Thymus (tissue), 11 donors: ENCODE measurements around the gene BUB3. TPM values are rescaled to one million over a fixed set of nuclear protein-coding genes. Genes with fewer than 3 reads are reported as not detected.

Experiments
- DNase-seq, 9 donors: peaks; one replicate each; pipeline ENCODE4 v3.0.0-alpha.2; 2013; ENCODE audit warnings: low spot score in 9 of 9, low read depth in 6 of 9, missing footprints in 1 of 9
- H3K27ac ChIP-seq, 2 donors: one replicate each; pipeline ENCODE4 v1.5.1; 2013; ENCODE audit warnings: control low read depth in 1 of 2, low read depth in 1 of 2, low read length in 1 of 2, mild to moderate bottlenecking in 1 of 2, moderate library complexity in 1 of 2
- H3K27me3 ChIP-seq, 2 donors: one replicate each; pipeline ENCODE4 v1.5.1; 2013; ENCODE audit warnings: low read length in 1 of 2; ENCODE audit not compliant: control insufficient read depth in 2 of 2, insufficient read depth in 1 of 2
- H3K36me3 ChIP-seq, 2 donors: one replicate each; pipeline ENCODE4 v1.5.1; 2013; ENCODE audit warnings: low read length in 1 of 2, mild to moderate bottlenecking in 1 of 2, moderate library complexity in 1 of 2; ENCODE audit not compliant: control insufficient read depth in 2 of 2, insufficient read depth in 2 of 2
- H3K4me1 ChIP-seq, 2 donors: one replicate each; pipeline ENCODE4 v1.5.1; 2013; ENCODE audit warnings: low read length in 2 of 2; ENCODE audit not compliant: control insufficient read depth in 2 of 2, insufficient read depth in 2 of 2
- H3K4me3 ChIP-seq, 2 donors: one replicate each; pipeline ENCODE4 v1.5.1; 2013; ENCODE audit warnings: low read length in 2 of 2, control low read depth in 1 of 2, mild to moderate bottlenecking in 1 of 2
- H3K9me3 ChIP-seq, 2 donors: one replicate each; pipeline ENCODE4 v1.5.1; 2013; ENCODE audit warnings: low read length in 1 of 2, mild to moderate bottlenecking in 1 of 2; ENCODE audit not compliant: control insufficient read depth in 2 of 2, insufficient read depth in 1 of 2
- WGBS: extraction: QIAGEN DNeasy Blood & Tissue Kit; methylation state at CpG from one replicate; pipeline ENCODE4 v1.1.7; 2013; 5-methylcytosine and 5-hydroxymethylcytosine counted together
- polyA plus RNA-seq: library from polyadenylated mRNA; stranded (reverse); fragments of 200-250 nt; gene quantifications from one replicate; pipeline ENCODE4 v1.2.3, GENCODE V29; 2013
- total RNA-seq: library from RNA; stranded (reverse); fragments of 120-200 nt; gene quantifications from one replicate; pipeline ENCODE4 v1.2.4, GENCODE V29; 2013
- donor health status: healthy.

Gene BUB3
- total and polyA plus RNA-seq, 2 donors: 76.6 to 163 TPM

DNA sequence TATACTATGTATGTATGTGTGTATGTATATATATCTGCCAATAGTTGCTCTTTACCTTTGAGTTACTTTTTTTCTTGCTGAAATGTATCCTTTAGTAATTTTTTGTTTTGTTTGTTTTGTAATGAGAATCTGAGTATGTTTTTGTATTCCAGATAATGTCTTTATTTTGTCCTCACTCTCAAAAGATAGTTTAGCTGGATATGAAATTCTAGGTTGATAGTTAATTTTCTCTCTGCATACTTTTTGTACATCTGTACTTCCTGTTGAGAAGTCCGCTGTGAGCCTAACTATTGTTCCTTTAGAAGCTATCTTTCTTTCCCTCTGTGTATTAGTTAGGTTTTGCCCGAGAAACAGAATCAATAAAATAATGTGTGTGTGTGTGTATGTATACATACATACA, 29.5 kb downstream of the BUB3 start:
- Histone ChIP-seq H3K36me3 (peaks cover 0 to 7% of the 10 kb centered on the region in 2 donors), H3K27me3 (no peaks in the 10 kb centered on the region), H3K27ac (no peak overlapping the region), H3K9me3 (peaks cover 3 to 11% of the 10 kb centered on the region in 2 donors), H3K4me1 (no peaks in the 10 kb centered on the region), H3K4me3 (no peak overlapping the region)
- no peak for DNase-seq
- WGBS: 98% methylated on average over 2 of the region's 2 CpGs

DNA sequence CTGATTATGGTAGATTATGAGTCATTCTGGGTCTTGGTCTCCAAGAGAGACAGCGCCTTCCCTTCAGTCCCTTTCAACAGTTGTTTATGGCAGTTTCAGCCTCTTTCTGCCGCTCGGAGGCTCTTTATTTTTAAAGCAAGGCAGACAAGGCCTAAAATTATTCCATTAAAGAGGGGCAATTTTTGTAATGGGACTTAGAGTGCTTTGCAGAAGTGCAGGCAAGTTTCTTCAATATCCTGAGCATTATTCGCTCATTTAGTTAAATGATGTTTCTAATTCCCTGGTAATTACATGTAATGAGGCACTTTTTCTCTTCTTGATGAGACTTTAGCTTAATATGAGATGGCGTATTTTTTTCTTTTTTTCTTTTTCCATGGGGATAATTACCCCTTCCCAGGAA, 33.6 kb downstream of the BUB3 start:
- H3K4me1 ChIP-seq: no peaks in the 10 kb centered on the region
- no peak overlapping the region for H3K4me3 ChIP-seq
- peaks cover 0 to 18% of the 10 kb centered on the region in 2 donors for H3K36me3 ChIP-seq
- H3K27me3 ChIP-seq: no peaks in the 10 kb centered on the region
- peaks cover 3 to 10% of the 10 kb centered on the region in 2 donors for H3K9me3 ChIP-seq
- DNase-seq: no peak
- 98% methylated on average over 5 of the region's 5 CpGs for WGBS
- H3K27ac ChIP-seq: no peak overlapping the region

DNA sequence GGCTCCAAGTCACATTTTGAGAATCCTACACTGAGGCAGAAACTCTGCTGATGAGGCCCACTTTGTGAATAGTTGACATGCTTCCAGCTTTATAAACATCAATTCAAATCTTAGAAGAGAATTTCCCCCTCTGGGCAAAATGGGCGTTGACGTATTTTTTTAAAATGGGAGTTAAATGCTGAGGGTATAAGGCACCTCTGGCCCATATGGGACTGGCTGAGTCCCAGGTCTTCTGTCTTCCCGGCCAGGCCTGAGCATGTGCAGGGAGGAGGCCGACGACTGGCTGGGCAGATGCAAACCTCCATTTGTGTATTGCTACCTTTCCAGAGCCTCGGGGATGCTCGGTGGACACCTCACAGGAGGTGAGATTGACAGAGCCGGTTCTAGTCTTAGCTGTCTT, 37.7 kb downstream of the BUB3 start:
- H3K36me3 ChIP-seq: peaks cover 0 to 12% of the 10 kb centered on the region in 2 donors
- no peaks in the 10 kb centered on the region for H3K4me1 ChIP-seq
- no peak overlapping the region for H3K4me3 ChIP-seq
- H3K9me3 ChIP-seq: no peaks in the 10 kb centered on the region
- H3K27ac ChIP-seq: no peak overlapping the region
- WGBS: 97% methylated on average over 8 of the region's 8 CpGs
- H3K27me3 ChIP-seq: no peaks in the 10 kb centered on the region
- DNase-seq: no peak

DNA sequence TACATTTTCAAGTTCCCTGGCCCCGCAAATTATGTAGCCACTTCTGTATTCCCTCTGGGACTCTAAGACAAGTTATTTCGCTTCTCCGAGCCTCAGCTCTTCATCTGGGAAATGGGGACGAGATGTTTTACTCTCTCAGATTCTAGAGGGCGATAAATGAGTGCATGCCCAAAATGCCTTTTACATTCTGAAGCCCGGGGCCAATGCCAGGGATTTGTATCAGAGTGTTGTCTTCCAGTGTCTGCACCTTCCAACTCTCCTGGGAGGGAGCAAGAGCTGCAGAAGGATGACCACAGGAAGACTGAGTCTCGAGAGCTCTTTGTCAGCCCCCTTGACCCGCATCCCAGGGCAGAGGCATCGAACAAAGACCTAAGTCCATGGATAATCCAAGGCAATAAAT, 39.9 kb downstream of the BUB3 start:
- peaks cover 0 to 12% of the 10 kb centered on the region in 2 donors for H3K36me3 ChIP-seq
- no peaks in the 10 kb centered on the region for H3K27me3 ChIP-seq
- no peak overlapping the region for H3K4me3 ChIP-seq
- no peaks in the 10 kb centered on the region for H3K9me3 ChIP-seq
- DNase-seq: no peak
- 99% methylated on average over 9 of the region's 9 CpGs for WGBS
- H3K4me1 ChIP-seq: no peaks in the 10 kb centered on the region
- no peak overlapping the region for H3K27ac ChIP-seq

DNA sequence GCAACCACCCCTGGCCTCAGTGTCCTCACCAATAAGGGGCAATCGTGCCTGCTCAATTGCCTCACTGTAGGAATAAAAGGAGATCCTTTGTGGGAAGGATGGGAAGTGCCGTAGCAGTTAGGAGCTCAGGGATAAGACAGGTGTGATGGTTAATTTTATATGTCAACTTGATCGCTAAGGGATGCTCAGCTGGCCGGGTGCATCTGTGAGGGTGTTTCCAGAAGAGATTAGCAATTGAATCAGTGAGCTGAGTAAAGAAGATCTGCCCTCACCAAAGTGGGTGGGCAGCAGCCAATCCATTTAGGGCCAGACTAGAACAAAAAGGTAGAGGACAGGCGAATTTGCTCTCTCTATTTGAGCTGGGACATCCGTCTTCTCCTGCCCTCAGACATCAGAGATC, 46.3 kb downstream of the BUB3 start:
- Histone ChIP-seq H3K4me1 (no peaks in the 10 kb centered on the region), H3K27me3 (no peaks in the 10 kb centered on the region), H3K27ac (no peak overlapping the region), H3K4me3 (no peak overlapping the region), H3K36me3 (no peaks in the 10 kb centered on the region), H3K9me3 (no peaks in the 10 kb centered on the region)
- DNase-seq: no peak
- WGBS: 80% methylated on average over 6 of the region's 6 CpGs

DNA sequence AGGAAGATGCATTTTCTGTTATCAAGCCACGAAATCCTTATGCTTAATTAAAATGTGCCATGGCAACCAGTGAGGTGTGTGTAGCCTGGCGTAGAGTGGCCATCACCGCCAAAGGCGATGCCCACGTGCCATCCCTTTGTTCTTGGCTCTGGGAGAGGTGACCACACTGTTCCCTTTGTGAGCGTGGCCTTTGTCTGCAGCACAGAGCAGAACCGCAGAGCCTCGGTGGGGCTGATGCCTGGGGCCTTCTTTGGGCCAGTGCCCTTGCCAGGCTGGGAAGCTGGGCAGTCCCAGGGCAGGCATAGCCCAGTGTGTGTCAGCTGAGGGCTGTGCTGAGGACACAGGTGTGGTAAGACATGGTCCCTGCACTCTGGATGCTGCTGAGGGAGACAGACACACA, 48.3 kb downstream of the BUB3 start:
- Histone ChIP-seq H3K9me3 (no peaks in the 10 kb centered on the region), H3K4me1 (no peaks in the 10 kb centered on the region), H3K36me3 (no peaks in the 10 kb centered on the region), H3K27ac (no peak overlapping the region), H3K27me3 (no peaks in the 10 kb centered on the region), H3K4me3 (no peak overlapping the region)
- no peak for DNase-seq
- 99% methylated on average over 8 of the region's 8 CpGs for WGBS

DNA sequence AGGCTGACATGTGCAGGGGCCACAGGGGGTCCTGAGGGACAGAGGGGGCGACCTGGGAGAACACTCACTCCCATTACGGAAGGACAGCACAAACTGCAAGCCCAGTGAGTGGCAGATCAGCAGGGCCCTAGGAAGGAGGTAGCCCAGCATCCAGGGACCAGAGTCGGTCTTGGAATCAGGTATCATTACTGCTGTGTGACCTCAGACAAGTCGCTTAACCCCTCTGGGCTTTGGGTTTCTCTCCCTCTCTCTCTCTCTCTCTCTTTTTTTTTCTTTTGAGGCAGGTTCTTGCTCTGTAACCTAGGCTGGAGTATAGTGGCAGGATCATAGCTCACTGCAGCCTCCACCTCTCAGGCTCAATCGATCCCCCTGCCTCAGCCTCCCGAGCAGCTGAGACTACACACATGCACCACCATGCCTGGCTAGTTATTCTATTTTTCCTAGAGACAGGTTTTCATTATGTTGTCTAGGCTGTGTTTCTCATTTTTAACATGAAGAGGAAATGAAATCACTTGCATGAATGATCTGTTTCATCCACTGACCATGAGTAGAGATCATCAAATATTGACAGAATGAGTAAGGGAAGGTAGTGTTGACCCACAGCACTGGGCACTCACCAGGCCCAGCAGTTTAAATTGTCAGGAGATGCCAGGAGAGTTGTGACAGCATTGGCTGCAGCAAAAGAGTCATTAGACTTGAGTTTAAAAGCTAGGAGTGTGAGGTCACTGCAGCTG, 49.4 kb downstream of the BUB3 start:
- Histone ChIP-seq H3K9me3 (peaks cover 0 to 2% of the 10 kb centered on the region in 2 donors), H3K27me3 (no peaks in the 10 kb centered on the region), H3K4me1 (no peaks in the 10 kb centered on the region), H3K36me3 (no peaks in the 10 kb centered on the region), H3K27ac (no peak overlapping the region), H3K4me3 (no peak overlapping the region)
- no peak for DNase-seq
- WGBS: 91% methylated on average over 6 of the region's 6 CpGs

DNA sequence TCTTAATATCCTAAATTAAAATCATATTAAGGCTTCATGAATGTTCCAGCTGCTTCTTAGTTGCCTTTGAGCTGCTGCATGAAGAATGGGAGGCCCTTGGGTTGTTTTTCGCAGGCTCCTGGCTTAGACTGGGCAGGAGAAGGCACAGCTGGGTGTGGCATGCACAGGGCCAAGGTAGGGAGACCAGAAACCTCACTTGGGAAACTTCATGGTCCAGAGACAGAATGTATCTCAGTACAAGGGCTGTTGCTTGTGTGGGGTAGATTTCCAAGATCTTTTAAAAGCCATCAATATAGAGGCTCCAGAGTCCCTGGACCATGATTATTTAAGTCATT, 49.9 kb downstream of the BUB3 start:
- Histone ChIP-seq H3K9me3 (peaks cover 0 to 5% of the 10 kb centered on the region in 2 donors), H3K27me3 (no peaks in the 10 kb centered on the region), H3K27ac (no peak overlapping the region), H3K4me3 (no peak overlapping the region), H3K36me3 (no peaks in the 10 kb centered on the region), H3K4me1 (no peaks in the 10 kb centered on the region)
- DNase-seq: no peak
- 98% methylated on average over 1 of the region's 1 CpG for WGBS

DNA sequence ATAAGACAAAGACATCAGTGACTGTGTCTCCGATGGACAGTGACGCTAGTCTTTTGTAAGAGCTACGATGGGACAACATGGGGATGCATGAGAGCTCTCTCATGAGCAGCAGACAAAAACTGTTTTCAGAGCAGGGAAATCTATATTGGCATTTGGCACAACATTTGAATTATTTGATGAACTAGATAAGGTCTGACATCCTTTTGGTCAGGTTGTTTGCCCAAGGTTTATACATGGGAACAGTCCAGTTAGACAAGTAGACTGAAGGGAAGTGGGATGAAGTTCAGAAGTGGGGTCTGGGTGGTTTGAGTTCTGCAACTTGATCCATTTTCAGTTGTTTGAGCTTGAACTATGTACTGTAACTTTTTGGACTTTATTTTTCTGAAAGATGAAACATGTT, 50.8 kb downstream of the BUB3 start:
- Histone ChIP-seq H3K4me3 (no peak overlapping the region), H3K27me3 (no peaks in the 10 kb centered on the region), H3K9me3 (peaks cover 0 to 5% of the 10 kb centered on the region in 2 donors), H3K27ac (no peak overlapping the region), H3K4me1 (no peaks in the 10 kb centered on the region), H3K36me3 (no peaks in the 10 kb centered on the region)
- no peak for DNase-seq
- 98% methylated on average over 3 of the region's 3 CpGs for WGBS
